Tibial artery (tissue), 4 donors: Measurements from ENCODE around the gene RABGAP1L.

ENCODE experiments used
- DNase-seq, 2 donors: peaks; one replicate each; pipeline ENCODE4 v3.0.0-alpha.2; 2019
- H3K27ac ChIP-seq, 2 donors: fragments of 200-600 bp; sonication (generic) in 1 of 2; 1 replicate in 1 of 2; 2 replicates in 1 of 2; pipeline ENCODE4 v1.5.1; 2018 to 2019; ENCODE audit warnings: mild to moderate bottlenecking in 1 of 2
- H3K27me3 ChIP-seq, 2 donors: fragments of 200-600 bp; sonication (generic) in 1 of 2; one replicate each; pipeline versions ENCODE4 v1.5.1 to v1.6.0; 2016 to 2019
- H3K36me3 ChIP-seq, 3 donors: fragments of 200-600 bp; sonication (generic) in 2 of 3; one replicate each; pipeline ENCODE4 v1.5.1; 2016 to 2019; ENCODE audit warnings: mild to moderate bottlenecking in 2 of 3
- H3K4me1 ChIP-seq, 4 donors: fragments of 200-600 bp; sonication (generic) in 2 of 4; 1 replicate in 3 of 4; 2 replicates in 1 of 4; pipeline ENCODE4 v1.5.1; 2016 to 2019
- H3K4me3 ChIP-seq, 2 donors: fragments of 200-600 bp; sonication (generic) in 1 of 2; 1 replicate in 1 of 2; 2 replicates in 1 of 2; pipeline ENCODE4 v1.5.1; 2018 to 2019; ENCODE audit warnings: mild to moderate bottlenecking in 2 of 2
- H3K9me3 ChIP-seq, 3 donors: fragments of 200-600 bp; sonication (generic) in 1 of 3; one replicate each; pipeline ENCODE4 v1.5.1; 2016 to 2019
- intact Hi-C: fragments of 100-400 bp; cut with DNase I; formaldehyde crosslinking; loops from one replicate; pipeline ENCODE4 v1.15.0; 2023; ENCODE audit warnings: low total_unique reads
- TF ChIP-seq, protein P1 (sequence below), 2 experiments: fragments of 200-600 bp in 1 of 2; fragments of 450-650 bp in 1 of 2; IDR thresholded peaks; one replicate each; pipeline ENCODE4 v1.5.1; 2017 to 2019; ENCODE audit warnings: antibody characterized with exemption in 2 of 2, mild to moderate bottlenecking in 1 of 2, moderate library complexity in 1 of 2

The RABGAP1L gene

GRCh38 chr1:174397261-174397660 is 237.9 kb downstream of the RABGAP1L start:
- no peaks in the 10 kb centered on the region for H3K4me1 ChIP-seq
- TF ChIP-seq, protein P1, sequence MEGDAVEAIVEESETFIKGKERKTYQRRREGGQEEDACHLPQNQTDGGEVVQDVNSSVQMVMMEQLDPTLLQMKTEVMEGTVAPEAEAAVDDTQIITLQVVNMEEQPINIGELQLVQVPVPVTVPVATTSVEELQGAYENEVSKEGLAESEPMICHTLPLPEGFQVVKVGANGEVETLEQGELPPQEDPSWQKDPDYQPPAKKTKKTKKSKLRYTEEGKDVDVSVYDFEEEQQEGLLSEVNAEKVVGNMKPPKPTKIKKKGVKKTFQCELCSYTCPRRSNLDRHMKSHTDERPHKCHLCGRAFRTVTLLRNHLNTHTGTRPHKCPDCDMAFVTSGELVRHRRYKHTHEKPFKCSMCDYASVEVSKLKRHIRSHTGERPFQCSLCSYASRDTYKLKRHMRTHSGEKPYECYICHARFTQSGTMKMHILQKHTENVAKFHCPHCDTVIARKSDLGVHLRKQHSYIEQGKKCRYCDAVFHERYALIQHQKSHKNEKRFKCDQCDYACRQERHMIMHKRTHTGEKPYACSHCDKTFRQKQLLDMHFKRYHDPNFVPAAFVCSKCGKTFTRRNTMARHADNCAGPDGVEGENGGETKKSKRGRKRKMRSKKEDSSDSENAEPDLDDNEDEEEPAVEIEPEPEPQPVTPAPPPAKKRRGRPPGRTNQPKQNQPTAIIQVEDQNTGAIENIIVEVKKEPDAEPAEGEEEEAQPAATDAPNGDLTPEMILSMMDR (IDR thresholded peaks at IDR 0.05): no peak
- H3K9me3 ChIP-seq: peaks cover 0 to 8% (median 0%) of the 10 kb centered on the region in 3 donors
- no peak overlapping the region for H3K27ac ChIP-seq
- no peak overlapping the region for H3K4me3 ChIP-seq
- intact Hi-C loops: no loop called here
- no peaks in the 10 kb centered on the region for H3K27me3 ChIP-seq
- peaks cover 6 to 27% (median 13%) of the 10 kb centered on the region in 3 donors for H3K36me3 ChIP-seq
- DNase-seq: no peak

- no peak overlapping the region for H3K4me3 ChIP-seq
- TF ChIP-seq, protein P1 (IDR thresholded peaks at IDR 0.05): no peak
- intact Hi-C loops: no loop called here
- no peaks in the 10 kb centered on the region for H3K27me3 ChIP-seq
- no peaks in the 10 kb centered on the region for H3K4me1 ChIP-seq
- H3K36me3 ChIP-seq: peaks cover 6 to 20% (median 13%) of the 10 kb centered on the region in 3 donors
- peaks cover 0 to 8% (median 0%) of the 10 kb centered on the region in 3 donors for H3K9me3 ChIP-seq
- H3K27ac ChIP-seq: no peak overlapping the region
- DNase-seq: no peak
These were observed 238.9 kb downstream of the RABGAP1L start for GRCh38 chr1:174398246-174398645.

GRCh38 chr1:174399211-174399610 is 239.9 kb downstream of the RABGAP1L start:
- H3K4me3 ChIP-seq: no peak overlapping the region
- TF ChIP-seq, protein P1 (IDR thresholded peaks at IDR 0.05): no peak
- H3K4me1 ChIP-seq: no peaks in the 10 kb centered on the region
- no peaks in the 10 kb centered on the region for H3K27me3 ChIP-seq
- H3K27ac ChIP-seq: no peak overlapping the region
- intact Hi-C loops: no loop called here
- H3K36me3 ChIP-seq: peaks cover under 1 to 10% (median 7%) of the 10 kb centered on the region in 3 donors
- peaks cover 0 to 2% (median 0%) of the 10 kb centered on the region in 3 donors for H3K9me3 ChIP-seq
- DNase-seq: no peak

DNA sequence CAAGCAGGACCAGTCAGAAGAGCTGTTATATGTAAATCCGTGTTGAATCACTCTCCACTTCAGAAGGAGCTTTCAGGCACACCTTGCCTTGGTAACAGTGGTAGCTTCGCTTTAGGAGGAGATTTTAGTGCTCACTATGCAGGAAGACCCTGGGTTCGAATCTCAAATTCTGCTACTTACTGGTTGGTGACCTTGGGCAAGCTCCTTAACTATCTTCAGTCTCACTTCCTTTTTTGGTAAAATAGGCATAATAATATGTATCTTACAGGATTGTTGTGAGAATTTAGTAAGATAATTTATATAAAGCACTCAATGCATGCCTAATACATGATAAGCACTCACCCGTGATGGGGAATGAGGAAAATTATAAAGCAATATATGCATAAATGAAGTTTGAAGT is 241.8 kb downstream of the RABGAP1L start:
- H3K4me3 ChIP-seq: no peak overlapping the region
- TF ChIP-seq, protein P1 (IDR thresholded peaks at IDR 0.05): no peak
- H3K9me3 ChIP-seq: no peaks in the 10 kb centered on the region
- H3K27me3 ChIP-seq: no peaks in the 10 kb centered on the region
- H3K36me3 ChIP-seq: peaks cover 0 to 10% (median 0%) of the 10 kb centered on the region in 3 donors
- H3K4me1 ChIP-seq: no peaks in the 10 kb centered on the region
- intact Hi-C loops: no loop called here
- no peak for DNase-seq
- H3K27ac ChIP-seq: no peak overlapping the region

- Histone ChIP-seq H3K27me3 (no peaks in the 10 kb centered on the region), H3K4me3 (no peak overlapping the region), H3K4me1 (no peaks in the 10 kb centered on the region), H3K9me3 (no peaks in the 10 kb centered on the region), H3K36me3 (no peaks in the 10 kb centered on the region), H3K27ac (no peak overlapping the region)
- TF ChIP-seq, protein P1 (IDR thresholded peaks at IDR 0.05): no peak
- DNase-seq: no peak
- intact Hi-C loops: no loop called here
These were observed 245.9 kb downstream of the RABGAP1L start for GRCh38 chr1:174405219-174405618.

- intact Hi-C loops: no loop called here
- Histone ChIP-seq H3K9me3 (peaks cover 0 to under 1% (median 0%) of the 10 kb centered on the region in 3 donors), H3K4me3 (no peak overlapping the region), H3K4me1 (no peaks in the 10 kb centered on the region), H3K36me3 (no peaks in the 10 kb centered on the region), H3K27me3 (no peaks in the 10 kb centered on the region), H3K27ac (no peak overlapping the region)
- TF ChIP-seq, protein P1 (IDR thresholded peaks at IDR 0.05): no peak
- DNase-seq: no peak
These were observed 247.1 kb downstream of the RABGAP1L start for GRCh38 chr1:174406421-174406820.
